Left lung (tissue), 10 donors: ENCODE measurements around the gene TACC3. TPM values are rescaled to one million over a fixed set of nuclear protein-coding genes. Genes with fewer than 3 reads are reported as not detected.

Source experiments
- ATAC-seq: fragments of 200-7000 bp; cut with Tn5 transposase; one replicate; pipeline ENCODE4 v1.9.1; 2020; ENCODE audit warnings: moderate library complexity
- DNase-seq, 4 donors: peaks; one replicate each; pipeline ENCODE4 v3.0.0-alpha.2; 2013 to 2020
- H3K27ac ChIP-seq, 2 donors: fragments of 200-600 bp; sonication (generic) in 1 of 2; one replicate each; pipeline versions ENCODE4 v1.5.0 to v1.8.0; 2020 to 2021
- H3K27me3 ChIP-seq, 2 donors: fragments of 200-600 bp; sonication (generic) in 1 of 2; one replicate each; pipeline versions ENCODE4 v1.5.0 to v1.8.0; 2020 to 2021
- H3K36me3 ChIP-seq, 2 donors: fragments of 200-600 bp; sonication (generic) in 1 of 2; one replicate each; pipeline versions ENCODE4 v1.5.0 to v1.8.0; 2020 to 2021
- H3K4me1 ChIP-seq, 2 donors: fragments of 200-600 bp; one replicate each; pipeline ENCODE4 v1.8.0; 2021
- H3K4me3 ChIP-seq, 2 donors: fragments of 200-600 bp; sonication (generic) in 1 of 2; one replicate each; pipeline versions ENCODE4 v1.5.0 to v1.8.0; 2020 to 2021; ENCODE audit warnings: mild to moderate bottlenecking in 1 of 2
- H3K9me3 ChIP-seq, 2 donors: fragments of 200-600 bp; sonication (generic) in 1 of 2; one replicate each; pipeline versions ENCODE4 v1.5.0 to v1.8.0; 2020 to 2021
- intact Hi-C, 2 donors: fragments of 100-400 bp; cut with DNase I; formaldehyde crosslinking; loops; one replicate each; pipeline versions ENCODE4 v1.11.2 to v1.14.2; 2022
- polyA plus RNA-seq, 6 donors: library from polyadenylated mRNA; unstranded; fragments of 120-200 nt; gene quantifications; one replicate each; pipeline ENCODE4 v1.2.1, GENCODE V29; 2013; ENCODE audit not compliant: insufficient read length in 6 of 6
- total RNA-seq, 2 donors: library from RNA; stranded (reverse); fragmentation: NEBNext Ultra II Directional; extraction: Animal tissue kit (Norgen Biotek cat#: 25700); gene quantifications; one replicate each; pipeline ENCODE4 v1.2.1, GENCODE V29; 2021
- TF ChIP-seq, protein P1 (sequence below), 2 donors: fragments of 200-600 bp; sonication (generic) in 1 of 2; IDR thresholded peaks; one replicate each; pipeline versions ENCODE4 v1.5.0 to v1.8.0; 2021; ENCODE audit warnings: antibody characterized with exemption in 2 of 2
- donor health status: DM: no; HTN: yes; CAD: no.
- donor health status: DM: no; HTN: no; CAD: no.

TACC3 gene
- total and polyA plus RNA-seq, 8 donors: 20.3 to 76.2 (median 44.7) TPM

DNA sequence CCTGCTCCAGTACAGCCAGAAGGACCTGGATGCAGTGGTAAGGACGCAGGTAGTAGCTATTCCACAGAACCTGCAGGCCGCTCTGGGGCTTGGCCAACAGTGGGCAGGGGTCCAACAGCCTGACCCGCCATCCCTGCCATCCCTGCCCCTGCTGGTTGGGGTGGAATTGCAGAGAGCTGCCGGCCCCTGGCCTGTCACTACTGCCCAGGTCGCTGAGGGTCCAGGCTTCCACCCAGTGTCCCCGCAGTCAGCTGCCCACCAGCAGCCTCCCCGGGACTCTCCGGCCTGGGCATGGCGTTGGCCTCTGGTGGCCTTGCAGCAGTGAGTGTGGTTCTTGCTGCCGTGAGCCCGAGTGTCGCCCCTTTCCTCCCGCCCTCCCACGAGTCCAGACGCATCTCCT, 16.3 kb downstream of the TACC3 start:
- peaks cover 0 to 22% of the 10 kb centered on the region in 2 donors for H3K9me3 ChIP-seq
- H3K27me3 ChIP-seq: no peaks in the 10 kb centered on the region
- H3K36me3 ChIP-seq: peaks cover 0 to 100% of the 10 kb centered on the region in 2 donors
- no peak for ATAC-seq
- no peaks in the 10 kb centered on the region for H3K4me1 ChIP-seq
- no peak overlapping the region for H3K4me3 ChIP-seq
- DNase-seq: no peak
- intact Hi-C loops: no loop called here
- TF ChIP-seq, protein P1, sequence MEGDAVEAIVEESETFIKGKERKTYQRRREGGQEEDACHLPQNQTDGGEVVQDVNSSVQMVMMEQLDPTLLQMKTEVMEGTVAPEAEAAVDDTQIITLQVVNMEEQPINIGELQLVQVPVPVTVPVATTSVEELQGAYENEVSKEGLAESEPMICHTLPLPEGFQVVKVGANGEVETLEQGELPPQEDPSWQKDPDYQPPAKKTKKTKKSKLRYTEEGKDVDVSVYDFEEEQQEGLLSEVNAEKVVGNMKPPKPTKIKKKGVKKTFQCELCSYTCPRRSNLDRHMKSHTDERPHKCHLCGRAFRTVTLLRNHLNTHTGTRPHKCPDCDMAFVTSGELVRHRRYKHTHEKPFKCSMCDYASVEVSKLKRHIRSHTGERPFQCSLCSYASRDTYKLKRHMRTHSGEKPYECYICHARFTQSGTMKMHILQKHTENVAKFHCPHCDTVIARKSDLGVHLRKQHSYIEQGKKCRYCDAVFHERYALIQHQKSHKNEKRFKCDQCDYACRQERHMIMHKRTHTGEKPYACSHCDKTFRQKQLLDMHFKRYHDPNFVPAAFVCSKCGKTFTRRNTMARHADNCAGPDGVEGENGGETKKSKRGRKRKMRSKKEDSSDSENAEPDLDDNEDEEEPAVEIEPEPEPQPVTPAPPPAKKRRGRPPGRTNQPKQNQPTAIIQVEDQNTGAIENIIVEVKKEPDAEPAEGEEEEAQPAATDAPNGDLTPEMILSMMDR (IDR thresholded peaks at IDR 0.05): no peak
- no peak overlapping the region for H3K27ac ChIP-seq

DNA sequence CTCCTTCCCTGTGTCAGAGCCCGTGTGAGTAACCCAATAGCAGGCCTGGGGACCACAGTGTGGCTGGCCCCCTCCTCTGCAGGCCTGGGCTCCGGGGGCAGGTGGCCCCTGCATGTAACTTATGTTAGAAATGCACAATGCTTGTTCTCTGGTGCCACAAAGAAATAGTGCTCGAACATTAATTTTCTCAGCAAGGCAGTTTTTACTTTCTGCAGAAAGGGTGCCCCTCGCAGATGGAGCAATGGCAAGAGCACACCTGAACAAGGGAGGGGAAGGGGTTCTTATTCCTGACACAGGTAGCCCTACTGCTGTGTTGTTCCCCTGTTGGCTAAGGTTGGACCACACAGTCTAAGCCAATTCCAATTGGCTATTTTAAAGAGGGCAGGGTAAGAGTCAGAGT, 17.1 kb downstream of the TACC3 start:
- H3K9me3 ChIP-seq: peaks cover 0 to 22% of the 10 kb centered on the region in 2 donors
- H3K4me3 ChIP-seq: no peak overlapping the region
- no peak for ATAC-seq
- no peaks in the 10 kb centered on the region for H3K27me3 ChIP-seq
- no peak overlapping the region for H3K27ac ChIP-seq
- no peak for DNase-seq
- H3K4me1 ChIP-seq: no peaks in the 10 kb centered on the region
- H3K36me3 ChIP-seq: peaks cover 0 to 100% of the 10 kb centered on the region in 2 donors
- intact Hi-C loops: no loop called here
- TF ChIP-seq, protein P1 (IDR thresholded peaks at IDR 0.05): no peak

DNA sequence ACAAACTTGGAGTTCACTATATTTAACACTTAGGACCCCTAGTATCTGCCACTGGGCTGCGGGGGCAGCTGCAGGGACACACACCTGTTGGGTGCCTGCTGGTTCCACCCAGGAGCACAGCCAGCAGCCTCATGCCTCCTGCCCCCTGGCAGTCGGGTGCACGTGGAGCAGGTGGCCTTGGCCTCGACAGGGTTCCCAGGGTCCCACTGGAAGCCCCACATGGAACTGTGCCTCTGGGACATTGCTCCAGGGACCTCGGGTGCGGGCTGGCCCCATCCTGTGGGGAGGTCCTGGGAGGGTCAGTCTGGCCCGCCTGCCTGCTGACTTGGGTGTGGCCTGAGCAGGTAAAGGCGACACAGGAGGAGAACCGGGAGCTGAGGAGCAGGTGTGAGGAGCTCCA, 18.0 kb downstream of the TACC3 start:
- Histone ChIP-seq H3K4me1 (no peaks in the 10 kb centered on the region), H3K27ac (no peak overlapping the region), H3K9me3 (peaks cover 0 to 22% of the 10 kb centered on the region in 2 donors), H3K4me3 (no peak overlapping the region), H3K36me3 (peaks cover 0 to 100% of the 10 kb centered on the region in 2 donors), H3K27me3 (no peaks in the 10 kb centered on the region)
- intact Hi-C loops: no loop called here
- TF ChIP-seq, protein P1 (IDR thresholded peaks at IDR 0.05): no peak
- no peak for ATAC-seq
- no peak for DNase-seq

DNA sequence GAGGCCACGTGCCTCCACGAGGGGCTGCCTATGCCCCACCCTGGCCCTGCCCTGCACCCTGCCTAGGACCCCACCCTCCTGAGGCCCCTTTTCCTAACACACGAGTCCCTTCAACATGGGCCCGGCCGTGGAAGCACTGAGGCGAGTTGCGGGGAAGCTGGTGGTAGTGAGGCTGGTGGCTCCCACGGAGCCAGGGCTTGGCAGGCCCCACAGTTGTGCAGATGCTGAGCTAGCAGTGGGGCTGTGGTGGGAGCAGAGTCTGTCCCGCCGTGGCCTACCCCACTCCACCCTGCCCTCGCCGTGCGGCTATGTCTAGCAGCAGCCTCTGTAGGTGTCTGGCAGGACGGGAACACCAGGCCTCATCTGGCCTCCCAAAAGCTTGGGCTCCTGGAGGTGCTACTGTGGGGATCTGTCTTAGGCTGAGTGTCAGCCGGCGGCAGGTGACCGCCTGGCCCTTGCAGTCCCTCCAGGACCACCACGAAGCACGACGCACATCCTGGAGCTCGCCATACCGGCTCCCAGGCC, 18.8 kb downstream of the TACC3 start:
- ATAC-seq (no peak), DNase-seq (no peak)
- intact Hi-C loops: loop anchor here in 1 of 2 donors (10.0 kb wide), 1 partner anchor 155 kb away; no protein-coding TSS in a partner anchor
- H3K27me3 ChIP-seq: no peaks in the 10 kb centered on the region
- no peak overlapping the region for H3K4me3 ChIP-seq
- TF ChIP-seq, protein P1 (IDR thresholded peaks at IDR 0.05): no peak
- H3K27ac ChIP-seq: no peak overlapping the region
- H3K4me1 ChIP-seq: no peaks in the 10 kb centered on the region
- peaks cover 0 to 22% of the 10 kb centered on the region in 2 donors for H3K9me3 ChIP-seq
- peaks cover 0 to 100% of the 10 kb centered on the region in 2 donors for H3K36me3 ChIP-seq

DNA sequence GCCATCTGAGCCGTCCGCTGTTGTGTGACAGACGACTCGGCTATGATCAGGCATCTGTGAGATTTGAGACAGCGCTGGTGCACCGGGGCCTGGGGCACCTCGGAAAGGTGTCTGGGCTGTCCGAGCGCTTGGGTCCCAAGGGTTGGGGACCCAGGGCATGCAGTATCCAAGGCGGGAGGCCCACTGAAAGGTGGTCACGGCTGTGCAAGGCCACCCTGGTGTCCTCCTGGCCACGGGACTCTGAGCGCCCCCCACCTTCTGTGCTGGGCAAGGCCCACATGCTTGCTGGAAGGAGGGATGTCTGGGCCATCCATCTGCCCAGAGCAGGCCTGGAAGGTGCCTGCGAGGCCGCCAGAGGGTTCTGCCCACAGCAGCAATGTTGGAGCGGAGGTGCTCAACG, 19.9 kb downstream of the TACC3 start:
- no peak overlapping the region for H3K4me3 ChIP-seq
- H3K9me3 ChIP-seq: peaks cover 0 to 22% of the 10 kb centered on the region in 2 donors
- H3K27ac ChIP-seq: no peak overlapping the region
- ATAC-seq: no peak
- peaks cover 0 to 1% of the 10 kb centered on the region in 2 donors for H3K27me3 ChIP-seq
- H3K36me3 ChIP-seq: peaks cover 0 to 91% of the 10 kb centered on the region in 2 donors
- intact Hi-C loops: loop anchor here in 1 of 2 donors (10.0 kb wide), 1 partner anchor 154 kb away; no protein-coding TSS in a partner anchor
- no peak for DNase-seq
- H3K4me1 ChIP-seq: no peaks in the 10 kb centered on the region
- TF ChIP-seq, protein P1 (IDR thresholded peaks at IDR 0.05): no peak
